ENCODE data around the gene AKAP8.

DNA sequence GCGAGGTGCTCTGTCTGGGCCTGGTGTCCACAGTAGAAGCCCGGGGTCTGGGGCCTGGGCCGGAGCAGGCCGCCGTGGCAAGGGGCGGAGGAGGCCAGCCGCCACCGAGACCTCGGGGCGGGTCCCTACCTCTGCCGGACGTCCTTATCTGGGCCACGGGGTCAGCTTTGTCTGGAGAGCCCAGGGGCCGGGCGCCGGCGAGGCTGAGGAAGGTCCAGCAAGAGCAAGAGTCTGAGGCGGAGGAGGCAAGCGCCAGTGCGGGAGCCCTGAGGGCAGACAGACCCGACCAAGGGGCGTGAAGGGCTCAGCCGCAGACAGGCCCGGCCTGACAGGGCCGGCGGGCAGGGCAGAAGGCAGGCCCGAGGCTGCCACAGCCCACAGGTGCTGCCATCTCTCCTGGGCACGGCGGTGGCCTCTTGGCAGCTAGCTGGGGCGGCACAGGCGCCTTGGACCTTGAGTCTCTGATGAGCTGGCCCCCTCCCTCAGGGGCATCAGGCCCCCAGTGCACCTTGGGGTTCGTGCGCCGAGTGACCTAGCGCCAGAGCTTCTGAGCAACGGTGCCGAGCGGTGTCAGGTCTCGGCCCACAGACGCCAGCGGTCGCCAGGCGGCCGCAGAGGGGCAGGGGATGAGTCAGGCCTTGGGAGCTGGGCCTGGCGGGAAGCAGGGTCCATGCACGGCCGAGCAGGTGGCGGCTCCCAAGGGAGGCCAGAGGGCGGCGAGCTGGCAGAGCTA, 19.1 kb upstream of the AKAP8 start:
- TF ChIP-seq POLR2A (IDR thresholded peaks at IDR 0.05), result no peak
- TF ChIP-seq, protein P1, sequence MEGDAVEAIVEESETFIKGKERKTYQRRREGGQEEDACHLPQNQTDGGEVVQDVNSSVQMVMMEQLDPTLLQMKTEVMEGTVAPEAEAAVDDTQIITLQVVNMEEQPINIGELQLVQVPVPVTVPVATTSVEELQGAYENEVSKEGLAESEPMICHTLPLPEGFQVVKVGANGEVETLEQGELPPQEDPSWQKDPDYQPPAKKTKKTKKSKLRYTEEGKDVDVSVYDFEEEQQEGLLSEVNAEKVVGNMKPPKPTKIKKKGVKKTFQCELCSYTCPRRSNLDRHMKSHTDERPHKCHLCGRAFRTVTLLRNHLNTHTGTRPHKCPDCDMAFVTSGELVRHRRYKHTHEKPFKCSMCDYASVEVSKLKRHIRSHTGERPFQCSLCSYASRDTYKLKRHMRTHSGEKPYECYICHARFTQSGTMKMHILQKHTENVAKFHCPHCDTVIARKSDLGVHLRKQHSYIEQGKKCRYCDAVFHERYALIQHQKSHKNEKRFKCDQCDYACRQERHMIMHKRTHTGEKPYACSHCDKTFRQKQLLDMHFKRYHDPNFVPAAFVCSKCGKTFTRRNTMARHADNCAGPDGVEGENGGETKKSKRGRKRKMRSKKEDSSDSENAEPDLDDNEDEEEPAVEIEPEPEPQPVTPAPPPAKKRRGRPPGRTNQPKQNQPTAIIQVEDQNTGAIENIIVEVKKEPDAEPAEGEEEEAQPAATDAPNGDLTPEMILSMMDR (IDR thresholded peaks at IDR 0.05), result no peak

Measured in esophagus squamous epithelium (tissue), 4 donors.